ENCODE results near the gene RGS7.
"Not testable (repeated sequence)": the region's sequence is repeated elsewhere in the genome, so short reads cannot be mapped to it uniquely, and the experiment has no call there.

The RGS7 gene

DNA sequence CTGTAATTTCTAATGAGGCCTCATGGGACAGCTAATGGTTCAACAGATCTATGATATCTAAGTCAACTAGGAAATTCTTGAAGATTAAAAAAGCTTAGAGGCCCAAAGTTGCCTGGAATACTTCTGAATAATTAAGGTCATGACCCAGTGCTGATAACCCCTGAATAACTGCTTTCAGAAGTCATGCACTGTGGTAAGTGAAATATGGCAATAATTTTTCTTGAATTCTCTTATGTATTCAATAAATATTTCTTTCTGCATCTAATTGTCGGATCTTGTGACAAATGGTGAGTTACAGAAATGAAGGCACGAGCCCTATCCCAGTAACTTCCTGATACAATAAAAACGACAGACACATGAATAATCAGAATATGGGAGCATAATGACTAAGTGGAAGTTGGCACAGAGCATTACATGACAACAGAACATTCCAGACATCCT lies 525.8 kb downstream of the RGS7 start:
- peak; percentile 43 for DNase-seq (ENCODE audit: low spot score)

DNA sequence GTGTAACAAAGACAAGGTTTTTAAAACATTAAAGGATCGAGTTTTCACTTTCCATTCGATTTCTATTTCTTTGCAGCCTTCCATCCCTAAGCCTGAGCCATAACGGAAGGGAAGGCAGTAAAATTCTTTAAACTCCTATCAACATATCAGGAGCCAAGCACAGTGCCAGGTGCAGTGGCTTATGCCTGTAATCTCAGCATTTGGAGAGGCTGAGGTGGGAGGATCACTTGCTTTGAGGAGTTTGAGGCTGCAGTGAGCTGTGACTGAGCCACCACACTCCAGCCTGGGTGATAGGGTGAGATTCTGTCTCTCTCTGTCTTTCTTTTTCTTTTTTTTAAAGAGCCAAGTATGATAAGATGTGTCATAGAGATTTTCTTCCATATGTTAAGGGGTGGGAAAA lies 527.5 kb downstream of the RGS7 start:
- DNase-seq (ENCODE audit: low spot score) = no peak

DNA sequence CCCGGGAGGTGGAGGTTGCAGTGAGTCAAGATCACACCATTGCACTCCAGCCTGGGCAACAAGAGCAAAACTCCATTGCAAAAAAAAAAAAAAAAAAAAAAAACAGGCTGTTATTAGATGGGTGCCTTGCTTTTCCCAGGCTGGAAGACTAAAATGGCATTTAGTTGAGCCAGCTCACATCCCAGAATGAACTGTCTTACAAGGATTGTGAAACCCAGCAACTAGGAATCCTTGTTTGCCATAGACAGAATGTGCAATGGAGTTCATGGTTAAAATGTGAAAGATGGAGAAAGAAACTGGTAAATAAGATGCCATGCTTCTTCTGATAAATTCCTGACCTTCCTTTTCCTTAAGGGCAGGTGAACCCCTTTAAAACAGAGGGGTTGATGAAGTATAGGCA lies 529.2 kb downstream of the RGS7 start:
- no peak for DNase-seq (ENCODE audit: low spot score)

DNA sequence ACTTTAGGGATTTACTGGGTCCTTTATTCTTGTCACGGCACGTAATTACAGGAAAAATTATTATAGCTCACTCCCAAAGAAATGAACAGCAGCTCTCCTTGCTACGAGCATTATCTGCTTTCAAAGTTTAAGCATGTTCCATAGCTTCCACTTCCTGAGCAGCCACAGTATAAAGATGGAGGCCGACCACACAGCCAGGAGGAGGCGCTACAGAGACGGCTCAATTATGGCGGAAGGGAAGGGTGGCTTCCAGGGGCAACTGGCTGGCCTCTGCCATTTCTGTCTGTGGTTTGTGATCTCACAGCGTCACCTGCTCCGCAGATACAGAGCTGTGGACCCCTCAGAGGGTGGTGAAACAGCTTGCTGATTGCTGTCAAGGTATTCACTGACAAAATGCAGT lies 532.8 kb downstream of the RGS7 start:
- DNase-seq (ENCODE audit: low spot score) = no peak

DNA sequence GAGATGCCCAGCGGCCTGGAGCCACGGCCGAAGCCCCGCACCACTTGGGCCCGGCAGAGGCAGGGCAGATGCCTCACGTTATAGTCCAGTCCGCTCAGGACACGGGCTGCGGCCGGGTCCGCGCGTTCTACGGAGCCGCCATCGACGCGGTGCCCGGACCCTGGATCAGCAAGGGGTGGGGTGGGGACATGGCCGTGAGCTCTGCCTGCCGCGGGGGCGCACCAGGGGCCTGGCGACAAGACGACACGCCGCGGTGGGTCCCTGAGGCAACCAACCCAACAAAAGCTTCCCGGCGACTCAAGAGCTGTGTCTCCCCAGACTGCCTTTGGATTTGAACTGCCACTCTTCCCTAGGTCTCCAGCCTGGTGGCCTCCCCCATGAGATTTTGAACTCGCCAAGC lies 533.6 kb downstream of the RGS7 start:
- no peak for DNase-seq (ENCODE audit: low spot score)

DNA sequence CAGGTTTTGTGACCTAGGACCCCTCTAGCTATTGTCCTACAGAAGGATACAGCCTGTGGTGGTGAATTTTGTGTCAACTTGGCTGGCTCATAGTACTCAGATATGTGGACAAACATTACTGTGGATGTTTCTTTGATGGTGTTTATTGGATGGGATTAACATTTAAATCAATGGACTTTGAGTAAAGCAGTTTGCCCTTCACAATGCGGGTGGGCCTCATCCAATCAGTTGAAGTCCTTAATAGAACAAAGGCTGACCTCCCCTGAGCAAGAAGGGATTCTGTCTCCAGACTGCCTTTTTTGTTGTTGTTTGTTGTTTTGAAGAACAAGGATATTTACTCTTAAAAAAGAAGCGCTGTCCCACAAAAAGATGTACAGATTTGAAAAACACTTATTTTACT lies 535.1 kb downstream of the RGS7 start:
- no peak for DNase-seq (ENCODE audit: low spot score)

DNA sequence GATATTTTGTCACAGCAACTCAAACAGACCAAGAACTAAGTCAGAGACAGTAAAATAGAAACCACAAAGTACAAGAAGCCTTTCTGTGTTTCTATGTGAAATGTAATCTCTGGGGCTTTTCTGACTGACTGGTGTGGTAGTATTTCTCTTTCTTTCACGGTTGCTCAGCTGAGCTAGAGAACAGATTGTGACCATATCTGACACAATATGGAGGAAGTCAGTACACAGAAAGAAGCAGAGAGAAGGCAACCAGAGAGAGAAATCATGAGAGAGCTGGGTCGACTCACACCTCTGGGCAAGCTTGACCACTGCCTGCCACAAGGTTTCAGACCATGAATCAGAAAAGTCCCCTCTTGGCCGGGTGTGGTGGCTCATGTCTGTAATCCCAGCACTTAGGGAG lies 536.2 kb downstream of the RGS7 start:
- DNase-seq (ENCODE audit: low spot score) = no peak

DNA sequence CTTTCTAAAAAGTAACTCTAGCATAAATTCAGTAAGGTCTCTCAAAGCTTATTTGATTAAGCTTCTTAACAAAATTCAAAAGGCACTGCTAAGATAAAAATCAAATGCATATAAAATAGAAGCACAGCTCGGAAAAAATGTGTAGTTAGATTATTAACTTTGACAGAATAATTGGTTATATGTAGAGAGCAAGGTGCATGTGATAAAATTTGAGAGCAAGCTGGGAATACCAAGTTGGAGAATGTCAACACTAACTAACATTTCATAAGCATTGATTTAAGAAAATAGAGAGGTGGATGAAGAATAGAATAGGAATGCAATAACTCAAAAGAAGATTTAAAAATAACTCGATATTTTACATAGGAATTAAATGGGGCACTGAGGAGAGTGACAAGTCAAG lies 540.5 kb downstream of the RGS7 start:
- no peak for DNase-seq (ENCODE audit: low spot score)

DNA sequence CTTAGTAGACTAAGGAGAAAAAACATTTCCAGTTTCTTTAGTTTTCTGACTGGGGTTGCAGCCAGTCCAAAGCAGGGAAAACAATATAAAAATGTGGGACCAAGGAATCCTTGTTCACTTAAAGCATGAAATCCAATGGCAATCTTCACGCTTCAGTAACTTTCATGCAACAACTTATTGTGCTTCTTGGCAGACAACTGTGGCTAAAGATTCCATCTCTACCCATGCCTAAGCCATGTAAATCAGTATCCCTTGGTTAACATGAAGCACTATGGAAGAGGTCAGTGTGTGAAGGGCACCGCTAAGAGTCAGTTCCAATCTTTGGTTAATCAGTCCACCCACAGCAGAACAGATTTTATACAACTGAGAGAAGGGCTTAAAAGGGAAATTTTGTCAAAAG lies 543.3 kb downstream of the RGS7 start:
- no peak for DNase-seq (ENCODE audit: low spot score)

DNA sequence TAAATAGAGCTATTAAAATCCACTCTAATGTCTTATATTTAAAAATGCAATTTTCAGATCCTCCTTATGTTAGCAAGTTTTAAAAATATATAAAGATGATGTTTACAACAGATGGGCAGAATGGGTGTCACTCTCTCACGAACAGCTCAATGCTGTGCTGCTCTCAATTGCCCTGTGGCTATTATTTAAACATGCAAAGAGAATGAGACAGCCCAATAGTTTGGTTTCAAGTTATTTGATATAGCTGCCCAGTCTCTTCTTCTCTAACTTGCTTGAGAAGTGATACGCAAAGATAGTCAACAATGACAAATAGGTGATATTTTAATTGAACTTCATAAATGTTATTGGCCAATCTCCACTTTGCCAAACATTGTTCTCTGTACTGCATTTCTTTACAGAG lies 545.7 kb downstream of the RGS7 start:
- DNase-seq (ENCODE audit: low spot score) = no peak

DNA sequence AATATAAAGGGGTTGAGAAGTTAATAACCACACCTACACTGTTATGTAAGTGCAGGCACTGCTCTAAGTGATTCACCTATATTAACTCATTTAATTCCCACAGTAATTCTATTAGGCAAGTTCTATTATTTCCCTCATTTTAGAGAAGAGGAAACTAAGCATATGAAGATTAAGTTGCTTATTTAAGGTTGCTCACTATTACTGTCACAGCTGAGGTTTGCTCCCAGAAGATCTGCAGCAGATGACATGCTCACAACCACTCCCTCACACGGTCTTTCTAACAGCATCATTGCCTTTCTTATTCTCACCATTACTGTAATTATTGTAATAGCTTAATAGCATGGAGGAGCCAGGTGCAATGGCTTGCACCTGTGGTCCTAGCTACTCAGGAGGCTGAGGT lies 548.6 kb downstream of the RGS7 start:
- DNase-seq (ENCODE audit: low spot score) = no peak

DNA sequence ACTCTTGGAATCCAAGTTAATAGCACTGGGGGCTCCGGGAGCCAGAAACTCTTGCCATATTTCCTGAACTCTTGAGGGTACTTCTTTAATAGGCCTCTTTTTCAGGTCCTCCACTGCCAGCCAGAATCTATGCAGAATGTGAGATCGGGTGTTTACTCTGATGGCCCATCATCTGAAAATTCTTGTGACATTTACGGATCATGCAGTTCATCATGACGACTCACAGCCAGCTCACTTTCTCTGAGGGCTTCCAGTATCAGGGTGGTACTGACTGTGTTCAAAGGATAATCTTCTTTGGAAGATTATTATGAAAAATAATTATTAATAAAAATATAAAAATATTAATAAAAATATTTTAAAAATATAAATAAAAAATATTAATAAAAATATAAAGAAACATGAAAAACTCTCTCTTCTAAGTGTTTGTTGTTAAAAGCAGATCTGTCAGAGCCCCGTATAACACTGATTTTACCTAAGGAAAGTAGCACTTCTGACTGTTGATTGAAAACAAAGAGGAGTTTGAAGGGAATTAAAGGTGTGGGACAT lies 550.7 kb downstream of the RGS7 start:
- DNase-seq (ENCODE audit: low spot score) = no peak

DNA sequence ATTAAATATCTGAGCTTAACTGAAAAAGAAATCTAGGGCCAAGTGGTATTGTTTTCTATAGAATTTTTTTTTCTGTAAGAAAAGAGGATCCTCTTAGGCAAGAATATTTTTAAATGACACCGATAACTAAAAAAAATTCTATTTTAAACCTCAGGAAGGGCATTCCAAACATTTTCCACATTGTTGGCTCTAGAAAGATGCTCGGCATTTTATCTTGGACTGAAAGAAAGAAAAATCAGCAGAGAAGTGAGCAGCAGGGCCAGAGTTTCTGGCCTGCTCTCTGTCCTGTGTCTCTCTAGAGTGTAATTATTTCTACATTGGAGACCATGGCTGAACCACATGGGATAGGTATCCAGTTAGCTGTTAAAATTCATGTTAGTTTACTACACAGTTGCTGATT lies 552.5 kb downstream of the RGS7 start:
- peak; percentile 29 for DNase-seq (ENCODE audit: low spot score)

DNA sequence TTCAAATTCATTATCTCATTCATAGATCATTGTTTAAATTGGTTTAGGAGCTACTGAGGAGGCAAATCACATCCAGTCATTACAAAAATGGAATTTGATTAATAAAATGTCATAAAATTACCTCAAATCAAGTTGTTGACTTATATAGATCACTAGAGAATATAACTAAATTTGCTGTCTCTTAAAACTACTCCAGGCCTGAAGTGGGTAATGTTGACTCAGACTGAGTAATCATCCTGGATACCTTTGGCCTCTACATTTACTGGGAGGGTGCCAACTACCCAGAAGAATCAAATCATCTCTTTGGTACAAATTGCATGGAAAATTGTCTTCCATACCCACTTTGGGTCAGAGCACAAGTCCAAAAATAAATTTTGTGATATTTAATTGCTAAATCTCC lies 553.9 kb downstream of the RGS7 start:
- DNase-seq (ENCODE audit: low spot score) = peak; percentile 26

DNA sequence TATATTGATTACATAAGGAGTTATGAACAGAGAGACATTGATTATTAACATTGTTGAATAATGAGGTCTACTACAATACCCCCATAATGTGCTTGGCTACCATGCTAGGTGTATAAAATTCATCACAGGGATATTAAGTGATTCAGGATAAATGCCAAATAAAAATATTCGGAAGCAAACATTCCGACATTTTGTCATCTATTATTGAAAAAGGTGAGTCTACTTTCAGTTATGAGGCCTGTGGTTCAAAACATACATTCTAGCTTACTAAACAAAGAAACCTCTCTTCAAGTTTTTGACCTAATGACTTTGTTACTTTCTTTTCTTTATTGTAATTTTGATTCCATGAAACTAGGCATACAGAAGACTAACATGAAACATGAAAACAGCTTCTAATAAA lies 554.7 kb downstream of the RGS7 start:
- no peak for DNase-seq (ENCODE audit: low spot score)

DNA sequence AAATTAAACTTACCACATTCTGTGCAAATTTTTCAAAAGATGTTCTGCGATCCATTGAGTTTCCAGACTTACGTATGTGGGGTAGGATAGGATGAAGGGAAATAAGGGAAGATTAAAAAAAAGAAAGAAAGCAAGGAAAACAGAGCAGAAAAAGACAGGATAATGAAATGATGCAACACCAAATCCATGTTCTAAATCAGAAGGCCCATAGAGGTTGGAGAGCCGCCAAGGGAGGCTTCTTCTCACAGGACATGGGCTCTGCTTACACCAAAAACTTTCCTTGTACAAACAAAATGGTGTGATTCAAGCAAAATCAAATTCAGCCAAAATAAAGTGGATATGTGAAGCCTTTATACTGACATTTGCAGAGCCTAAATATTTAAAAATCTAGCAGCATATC lies 555.6 kb downstream of the RGS7 start:
- DNase-seq (ENCODE audit: low spot score) = no peak

DNA sequence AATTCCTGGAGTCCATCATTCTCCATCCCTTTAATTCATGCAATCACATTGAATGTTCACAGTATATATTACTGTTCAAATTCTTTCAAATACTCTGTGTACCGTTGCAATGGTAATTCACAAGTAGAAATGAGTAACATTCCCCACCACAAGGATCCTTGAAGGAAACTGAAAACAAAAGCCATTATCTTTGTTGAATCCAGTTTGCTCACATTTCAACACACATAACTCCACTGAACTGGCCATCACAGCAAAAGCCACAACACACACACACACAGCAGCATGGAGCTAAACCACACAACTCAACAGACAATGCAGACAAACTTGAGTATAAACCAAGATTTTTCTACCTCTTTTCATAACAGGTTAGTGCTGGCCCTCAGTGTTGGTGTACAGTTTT lies 556.7 kb downstream of the RGS7 start:
- no peak for DNase-seq (ENCODE audit: low spot score)

DNA sequence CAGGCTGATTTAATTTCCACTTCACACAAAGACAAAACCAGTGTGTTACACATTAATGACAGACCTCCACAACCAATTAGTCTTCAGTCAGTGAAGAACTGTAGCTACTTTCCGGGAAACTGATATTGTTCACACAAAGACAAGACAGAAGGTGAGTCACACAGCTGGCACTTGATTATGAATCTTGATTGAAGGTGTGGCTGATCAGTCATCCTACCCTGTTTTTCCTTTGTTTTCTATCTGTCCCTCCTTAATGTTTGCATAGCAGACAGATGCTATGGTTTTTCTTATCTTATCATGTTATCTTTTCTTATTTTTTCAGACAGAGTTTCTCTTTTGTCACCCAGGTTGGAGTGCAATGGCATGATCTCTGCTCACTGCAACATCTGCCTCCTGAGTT lies 560.0 kb downstream of the RGS7 start:
- DNase-seq (ENCODE audit: low spot score) = no peak

DNA sequence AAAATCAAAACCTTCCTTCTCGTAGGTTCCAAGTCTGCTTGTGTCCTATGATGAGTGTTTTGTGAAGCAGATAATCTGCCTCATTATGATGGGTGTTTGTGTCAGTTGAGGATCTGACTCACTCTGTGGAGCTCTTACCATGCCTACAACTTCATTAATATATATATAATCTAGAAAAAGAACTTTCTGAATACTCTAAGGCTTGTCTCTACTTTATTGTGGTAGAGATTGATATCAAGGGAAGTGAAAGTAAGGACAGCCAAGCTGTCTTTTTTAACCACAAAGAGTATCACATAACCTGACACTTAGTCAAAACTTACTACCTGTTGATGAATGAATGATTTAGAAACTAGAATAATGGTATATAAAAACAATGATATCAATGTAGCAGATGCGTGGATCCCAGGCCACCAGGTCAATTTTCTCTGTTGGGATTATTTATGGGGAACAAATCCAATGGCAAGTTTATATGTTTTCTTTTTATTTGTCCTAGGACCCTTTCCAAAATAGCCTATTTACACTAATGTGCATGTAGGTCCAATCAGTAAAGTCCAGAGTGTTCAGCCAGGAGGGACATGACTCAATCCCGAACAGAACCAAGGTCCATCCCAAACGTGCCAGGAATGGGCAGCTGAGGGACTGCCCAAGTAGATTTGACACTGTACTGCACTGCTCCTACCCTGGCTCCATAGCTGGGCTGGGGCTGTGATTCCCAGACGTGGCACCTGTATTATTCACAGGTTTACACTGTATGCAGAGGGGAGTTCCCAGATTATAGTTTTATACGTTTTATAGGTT lies 562.8 kb downstream of the RGS7 start:
- DNase-seq (ENCODE audit: low spot score) = no peak

DNA sequence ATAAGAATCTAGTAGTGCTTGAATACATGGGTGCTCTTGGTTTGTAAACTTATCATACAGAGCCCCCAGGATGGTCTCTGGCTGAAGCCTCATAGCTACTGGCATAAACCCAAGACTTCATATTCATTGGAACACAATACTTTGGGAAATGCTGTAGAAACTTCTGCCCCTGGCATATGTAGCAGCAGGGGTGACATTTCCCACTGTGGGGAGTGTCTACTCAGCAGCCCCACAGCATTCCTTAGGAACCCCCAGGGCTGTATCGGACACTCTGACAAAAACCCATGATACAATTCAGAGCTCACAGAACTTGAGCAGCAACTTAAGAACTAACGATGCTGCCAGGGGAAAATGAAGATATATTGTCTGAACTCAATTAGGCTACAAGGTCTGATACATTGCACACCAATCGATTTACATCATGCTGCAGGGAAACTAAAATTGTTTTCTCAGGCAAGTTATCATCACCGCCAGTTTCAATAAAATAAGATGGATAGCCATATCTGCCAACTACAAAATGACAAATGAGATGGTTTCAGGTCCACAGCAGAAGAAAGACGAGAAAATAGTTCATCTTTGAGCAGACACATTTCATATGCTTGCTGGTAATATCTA lies 564.0 kb downstream of the RGS7 start:
- no peak for DNase-seq (ENCODE audit: low spot score)

DNA sequence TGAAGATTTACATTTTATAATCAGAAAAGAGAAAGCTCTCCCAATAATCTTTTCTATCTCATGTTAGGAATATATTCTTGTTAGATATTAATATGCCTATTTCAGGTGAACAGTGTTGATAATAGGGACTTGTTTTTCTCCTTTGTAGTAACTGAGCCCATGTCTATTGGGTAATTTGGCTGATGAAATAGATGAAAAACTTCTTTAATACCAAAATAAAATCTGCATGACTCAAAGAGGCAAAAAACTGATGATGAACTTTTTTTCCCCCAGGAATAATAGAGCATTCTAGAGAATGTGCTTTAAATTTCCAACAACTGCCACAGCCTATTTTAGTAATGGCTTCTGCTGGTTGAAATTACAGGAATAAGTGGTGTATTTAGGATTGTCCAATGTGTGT lies 566.1 kb downstream of the RGS7 start:
- no peak for DNase-seq (ENCODE audit: low spot score)

DNA sequence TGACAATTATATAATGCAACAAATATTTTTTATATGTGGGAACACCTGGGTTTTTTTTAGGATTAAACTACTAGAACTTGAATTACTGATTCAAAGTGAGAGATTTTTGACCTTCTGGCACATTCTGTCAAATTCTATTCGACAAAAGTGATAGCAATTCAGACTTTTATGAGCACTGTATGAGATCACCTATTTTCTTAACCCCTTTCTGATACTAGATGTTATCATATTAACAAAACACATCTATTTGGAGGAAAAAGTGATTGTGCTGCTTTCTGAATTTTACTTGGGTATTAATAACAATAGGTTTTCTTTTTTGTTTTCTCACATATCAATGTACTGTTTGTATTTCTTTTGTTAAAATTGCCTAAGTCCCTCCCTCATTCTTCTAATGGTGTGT lies 570.1 kb downstream of the RGS7 start:
- no peak for DNase-seq (ENCODE audit: low spot score)

DNA sequence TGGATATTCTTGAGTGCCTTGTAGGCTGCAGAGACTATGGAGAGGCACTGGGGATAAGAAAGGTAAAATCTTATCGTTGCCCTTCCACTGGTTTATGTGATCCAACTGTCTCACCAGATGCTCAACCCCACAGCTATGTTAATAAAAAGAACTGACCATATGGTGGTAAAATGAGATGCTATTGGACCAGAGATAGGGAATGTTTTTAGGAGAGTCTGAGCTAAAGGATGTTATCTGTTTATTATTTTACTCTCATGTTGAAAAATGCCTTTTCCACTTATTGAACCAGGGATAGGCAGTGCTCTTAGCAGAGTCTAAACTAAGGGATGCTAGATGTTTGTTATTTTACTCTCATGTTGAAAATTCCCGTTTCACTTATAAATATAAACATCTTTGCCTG lies 572.2 kb downstream of the RGS7 start:
- DNase-seq (ENCODE audit: low spot score) = no peak

DNA sequence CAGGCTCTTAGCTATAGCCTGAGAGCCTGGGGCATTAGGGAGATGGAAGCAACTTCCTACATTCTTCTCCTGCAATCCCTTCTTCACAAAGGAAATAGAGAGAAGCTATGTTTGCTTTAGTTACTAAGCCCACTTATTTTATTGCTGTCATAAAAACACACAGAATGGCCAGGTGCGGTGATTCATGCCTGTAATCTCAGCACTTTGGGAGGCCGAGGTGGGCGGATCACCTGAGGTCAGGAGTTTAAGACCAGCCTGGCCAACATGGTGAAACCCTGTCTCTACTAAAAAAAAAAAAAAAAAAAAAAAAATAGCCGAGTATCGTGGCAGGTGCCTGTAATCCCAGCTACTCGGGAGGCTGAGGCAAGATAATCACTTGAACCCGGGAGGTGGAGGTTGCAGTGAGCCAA lies 573.3 kb downstream of the RGS7 start:
- not testable (repeated sequence) for DNase-seq (ENCODE audit: low spot score)

All from AG08396 (cell line).